ENCODE measurements around the gene TSLP. TPM values are rescaled to one million over a fixed set of nuclear protein-coding genes. Genes with fewer than 3 reads are reported as not detected.

Gene TSLP
- total RNA-seq, 1 experiment from 2014 or later: not detected

DNA sequence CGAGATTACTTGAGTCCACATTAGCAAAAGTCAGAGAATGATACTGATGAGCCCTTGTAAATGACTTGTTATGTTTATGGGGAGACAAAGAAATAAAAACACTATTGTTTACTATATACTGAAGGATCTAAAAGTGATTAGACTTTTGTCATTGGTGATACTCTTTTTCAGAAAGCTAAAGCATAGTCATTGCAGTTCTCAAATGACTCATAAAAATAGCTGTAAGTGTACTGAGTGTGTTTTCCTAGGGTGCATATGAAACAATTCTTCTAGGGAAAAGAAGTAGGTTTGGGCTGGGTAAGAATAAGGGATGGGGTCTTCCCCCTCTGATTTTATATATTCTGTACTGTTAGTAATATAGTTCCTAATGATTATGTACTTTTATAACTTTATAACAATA lies 53.3 kb downstream of the TSLP start:
- H3K27me3 ChIP-seq (ENCODE audit: control insufficient read depth, insufficient read depth, low read length): no peaks in the 10 kb centered on the region
- BruUV-seq (replicated peaks): no TSS peak
- intact Hi-C loops (cut with micrococcal nuclease; ENCODE audit: unreplicated experiment) (no loop called here), in situ Hi-C loops (cut with HindIII; ENCODE audit: low pct_unique_long_range_greater_than_20kb, low sequenced_read_pairs) (no loop called here)
- no peak overlapping the region for H3K4me3 ChIP-seq (ENCODE audit: low read depth in 2 of 2, low read length in 2 of 2)
- ChIA-PET POLR2A (no interaction called here), CTCF (no interaction called here)
- H3K27ac ChIP-seq (ENCODE audit: low read length): no peak overlapping the region
- no peaks in the 10 kb centered on the region for H3K4me1 ChIP-seq (ENCODE audit: control insufficient read depth, insufficient read depth, low read length)
- TF ChIP-seq SIN3A (IDR thresholded peaks at IDR 0.05; ENCODE audit: borderline replicate concordance, insufficient read depth, low read depth, low read length) (no peak), TCF7L2 (IDR thresholded peaks at IDR 0.05; ENCODE audit: low read depth, low read length) (no peak), POLR2AphosphoS5 (IDR thresholded peaks at IDR 0.05; ENCODE audit: low read depth, low read length) (no peak)
- TF ChIP-seq, protein P1, sequence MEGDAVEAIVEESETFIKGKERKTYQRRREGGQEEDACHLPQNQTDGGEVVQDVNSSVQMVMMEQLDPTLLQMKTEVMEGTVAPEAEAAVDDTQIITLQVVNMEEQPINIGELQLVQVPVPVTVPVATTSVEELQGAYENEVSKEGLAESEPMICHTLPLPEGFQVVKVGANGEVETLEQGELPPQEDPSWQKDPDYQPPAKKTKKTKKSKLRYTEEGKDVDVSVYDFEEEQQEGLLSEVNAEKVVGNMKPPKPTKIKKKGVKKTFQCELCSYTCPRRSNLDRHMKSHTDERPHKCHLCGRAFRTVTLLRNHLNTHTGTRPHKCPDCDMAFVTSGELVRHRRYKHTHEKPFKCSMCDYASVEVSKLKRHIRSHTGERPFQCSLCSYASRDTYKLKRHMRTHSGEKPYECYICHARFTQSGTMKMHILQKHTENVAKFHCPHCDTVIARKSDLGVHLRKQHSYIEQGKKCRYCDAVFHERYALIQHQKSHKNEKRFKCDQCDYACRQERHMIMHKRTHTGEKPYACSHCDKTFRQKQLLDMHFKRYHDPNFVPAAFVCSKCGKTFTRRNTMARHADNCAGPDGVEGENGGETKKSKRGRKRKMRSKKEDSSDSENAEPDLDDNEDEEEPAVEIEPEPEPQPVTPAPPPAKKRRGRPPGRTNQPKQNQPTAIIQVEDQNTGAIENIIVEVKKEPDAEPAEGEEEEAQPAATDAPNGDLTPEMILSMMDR (IDR thresholded peaks at IDR 0.05): no peak
- TF ChIP-seq, protein P2, sequence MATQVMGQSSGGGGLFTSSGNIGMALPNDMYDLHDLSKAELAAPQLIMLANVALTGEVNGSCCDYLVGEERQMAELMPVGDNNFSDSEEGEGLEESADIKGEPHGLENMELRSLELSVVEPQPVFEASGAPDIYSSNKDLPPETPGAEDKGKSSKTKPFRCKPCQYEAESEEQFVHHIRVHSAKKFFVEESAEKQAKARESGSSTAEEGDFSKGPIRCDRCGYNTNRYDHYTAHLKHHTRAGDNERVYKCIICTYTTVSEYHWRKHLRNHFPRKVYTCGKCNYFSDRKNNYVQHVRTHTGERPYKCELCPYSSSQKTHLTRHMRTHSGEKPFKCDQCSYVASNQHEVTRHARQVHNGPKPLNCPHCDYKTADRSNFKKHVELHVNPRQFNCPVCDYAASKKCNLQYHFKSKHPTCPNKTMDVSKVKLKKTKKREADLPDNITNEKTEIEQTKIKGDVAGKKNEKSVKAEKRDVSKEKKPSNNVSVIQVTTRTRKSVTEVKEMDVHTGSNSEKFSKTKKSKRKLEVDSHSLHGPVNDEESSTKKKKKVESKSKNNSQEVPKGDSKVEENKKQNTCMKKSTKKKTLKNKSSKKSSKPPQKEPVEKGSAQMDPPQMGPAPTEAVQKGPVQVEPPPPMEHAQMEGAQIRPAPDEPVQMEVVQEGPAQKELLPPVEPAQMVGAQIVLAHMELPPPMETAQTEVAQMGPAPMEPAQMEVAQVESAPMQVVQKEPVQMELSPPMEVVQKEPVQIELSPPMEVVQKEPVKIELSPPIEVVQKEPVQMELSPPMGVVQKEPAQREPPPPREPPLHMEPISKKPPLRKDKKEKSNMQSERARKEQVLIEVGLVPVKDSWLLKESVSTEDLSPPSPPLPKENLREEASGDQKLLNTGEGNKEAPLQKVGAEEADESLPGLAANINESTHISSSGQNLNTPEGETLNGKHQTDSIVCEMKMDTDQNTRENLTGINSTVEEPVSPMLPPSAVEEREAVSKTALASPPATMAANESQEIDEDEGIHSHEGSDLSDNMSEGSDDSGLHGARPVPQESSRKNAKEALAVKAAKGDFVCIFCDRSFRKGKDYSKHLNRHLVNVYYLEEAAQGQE (IDR thresholded peaks at IDR 0.05; ENCODE audit: insufficient read depth in 1 of 2, low read depth in 2 of 2, low read length in 1 of 2): no peak
- H3K36me3 ChIP-seq (ENCODE audit: control insufficient read depth, insufficient read depth, low read length): peaks cover 63% of the 10 kb centered on the region
- no peaks in the 10 kb centered on the region for H3K9me3 ChIP-seq (ENCODE audit: control insufficient read depth, insufficient read depth, low read depth, low read length)
- ATAC-seq (no peak), DNase-seq (ENCODE audit: low read depth, low spot score) (no peak)

DNA sequence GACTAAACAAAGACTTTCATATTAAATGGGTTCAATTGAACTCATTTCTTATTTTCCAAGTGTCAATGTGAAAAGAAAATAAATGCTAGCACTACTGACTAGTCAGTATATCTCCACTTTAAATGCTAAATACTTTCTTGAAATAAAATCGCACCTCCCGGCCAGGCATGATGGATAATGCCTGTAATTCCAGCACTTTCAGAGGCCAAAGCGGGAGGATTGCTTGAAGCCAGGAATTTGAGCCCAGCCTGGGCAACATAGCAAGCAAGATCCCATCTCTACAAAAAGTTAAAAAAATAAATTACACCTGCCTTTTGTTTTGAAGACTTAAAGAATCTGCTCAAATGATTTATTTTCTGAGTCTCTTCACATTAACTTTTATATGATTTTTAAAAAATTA lies 55.4 kb downstream of the TSLP start:
- intact Hi-C loops (cut with micrococcal nuclease; ENCODE audit: unreplicated experiment) (no loop called here), in situ Hi-C loops (cut with HindIII; ENCODE audit: low pct_unique_long_range_greater_than_20kb, low sequenced_read_pairs) (no loop called here)
- no peaks in the 10 kb centered on the region for H3K4me1 ChIP-seq (ENCODE audit: control insufficient read depth, insufficient read depth, low read length)
- no peak overlapping the region for H3K4me3 ChIP-seq (ENCODE audit: low read depth in 2 of 2, low read length in 2 of 2)
- H3K27ac ChIP-seq (ENCODE audit: low read length): no peak overlapping the region
- no peaks in the 10 kb centered on the region for H3K27me3 ChIP-seq (ENCODE audit: control insufficient read depth, insufficient read depth, low read length)
- TF ChIP-seq TCF7L2 (IDR thresholded peaks at IDR 0.05; ENCODE audit: low read depth, low read length) (no peak), SIN3A (IDR thresholded peaks at IDR 0.05; ENCODE audit: borderline replicate concordance, insufficient read depth, low read depth, low read length) (no peak), POLR2AphosphoS5 (IDR thresholded peaks at IDR 0.05; ENCODE audit: low read depth, low read length) (no peak)
- TF ChIP-seq, protein P2 (IDR thresholded peaks at IDR 0.05; ENCODE audit: insufficient read depth in 1 of 2, low read depth in 2 of 2, low read length in 1 of 2): no peak
- TF ChIP-seq, protein P1 (IDR thresholded peaks at IDR 0.05): no peak
- no peaks in the 10 kb centered on the region for H3K9me3 ChIP-seq (ENCODE audit: control insufficient read depth, insufficient read depth, low read depth, low read length)
- POLR2A ChIA-PET: no interaction called here
- H3K36me3 ChIP-seq (ENCODE audit: control insufficient read depth, insufficient read depth, low read length): peaks cover 43% of the 10 kb centered on the region
- BruUV-seq (replicated peaks): no TSS peak
- DNase-seq (ENCODE audit: low read depth, low spot score) (no peak), ATAC-seq (no peak)
- CTCF ChIA-PET: no interaction called here

Other genes with a start within 250 kb of the TSLP start
- 33.9 TPM for gene WDR36, start 20.6 kb downstream of the TSLP start, total RNA-seq (2021; ENCODE audit: unreplicated experiment)
- 0.39 TPM for gene CAMK4, start 152.7 kb downstream of the TSLP start, total RNA-seq (2021; ENCODE audit: unreplicated experiment)

Measured in Panc1 (cell line).